GM23248 (cell line): ENCODE data around the gene TBC1D2B.

Experiments
- EZH2 ChIP-seq: fragments of 200-600 bp; sonication (generic); IDR thresholded peaks from 2 replicates; pipeline ENCODE4 v1.6.1; 2018; ENCODE audit warnings: antibody characterized with exemption, mild to moderate bottlenecking; ENCODE audit not compliant: insufficient read depth, poor library complexity, severe bottlenecking
- EZH2phosphoT487 ChIP-seq: fragments of 200-600 bp; sonication (generic); IDR thresholded peaks from 2 replicates; pipeline ENCODE4 v1.6.1; 2018; ENCODE audit warnings: antibody characterized with exemption, moderate library complexity, mild to moderate bottlenecking, low read depth; ENCODE audit not compliant: insufficient read depth

DNA sequence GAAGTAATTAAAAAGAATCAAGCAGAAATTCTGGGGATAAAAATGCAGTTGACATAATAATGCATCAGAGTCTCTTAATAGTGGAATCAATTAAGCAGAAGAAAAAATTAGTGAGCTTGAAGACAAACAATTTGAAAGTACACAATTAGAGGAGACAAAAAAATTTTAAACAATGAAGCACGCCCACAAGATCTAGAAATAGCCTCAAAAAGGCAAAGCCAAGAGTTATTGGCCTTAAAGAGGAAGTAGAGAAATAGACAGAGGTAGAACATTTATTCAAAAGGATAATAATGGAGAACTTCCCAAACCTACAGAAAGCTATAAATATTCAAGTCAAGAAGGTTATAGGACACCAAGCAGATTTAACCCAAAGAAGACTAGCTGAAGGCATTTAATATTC lies 113.3 kb downstream of the TBC1D2B start:
- no peak for TF ChIP-seq EZH2phosphoT487
- no peak for TF ChIP-seq EZH2
